Caco-2 (cell line): Measurements from ENCODE around the gene UBA6. TPM values are rescaled to one million over a fixed set of nuclear protein-coding genes. Genes with fewer than 3 reads are reported as not detected.

Source experiments
- BruUV-seq: library from RNA; stranded (reverse); fragments of 400-500 nt; replicated peaks from 2 replicates; lab custom pipeline; 2021; lab: Mats Ljungman, UMichigan
- CTCF ChIA-PET: fragments of 300-600 bp; sonication (Branson Sonifier 250); formaldehyde crosslinking; loops from one replicate; lab custom pipeline; 2022; ENCODE audit warnings: antibody characterized with exemption; lab: Charles Lee
- POLR2A ChIA-PET: fragments of 300-600 bp; sonication (Branson Sonifier 250); formaldehyde crosslinking; loops from one replicate; lab custom pipeline; 2022; ENCODE audit warnings: antibody characterized with exemption; lab: Charles Lee
- DNase-seq, 2 experiments: peaks; one replicate each; pipeline versions ENCODE4 v3.0.0 to v3.0.0-alpha.2; 2020 to 2022
- H3K27me3 ChIP-seq: replicated peaks from 2 replicates; pipeline ENCODE4 v1.6.0; 2011; ENCODE audit warnings: low read length; ENCODE audit not compliant: control insufficient read depth, insufficient read depth
- H3K36me3 ChIP-seq: 2 replicates; pipeline ENCODE4 v1.5.1; 2011; ENCODE audit warnings: low read length; ENCODE audit not compliant: control insufficient read depth, insufficient read depth
- H3K4me1 ChIP-seq: fragments of 250-450 bp; sonication (Bioruptor Pico); 2 replicates; pipeline ENCODE4 v1.5.1; 2020; ENCODE audit warnings: mild to moderate bottlenecking
- H3K4me3 ChIP-seq: 2 replicates; pipeline ENCODE4 v1.5.1; 2011; ENCODE audit warnings: low read depth, mild to moderate bottlenecking, control low read depth, low read length
- H3K9me3 ChIP-seq: fragments of 250-450 bp; sonication (Bioruptor Pico); 2 replicates; pipeline ENCODE4 v1.5.1; 2020; ENCODE audit warnings: mild to moderate bottlenecking, moderate library complexity
- H3K27ac Mint-ChIP-seq: one replicate; pipeline ENCODE4 v1.8.0; 2022; ENCODE audit warnings: mixed read lengths; ENCODE audit not compliant: unreplicated experiment
- H3K27me3 Mint-ChIP-seq: one replicate; pipeline ENCODE4 v1.8.0; 2022; ENCODE audit warnings: mixed read lengths; ENCODE audit not compliant: insufficient read depth, unreplicated experiment
- H3K36me3 Mint-ChIP-seq: one replicate; pipeline ENCODE4 v1.8.0; 2022; ENCODE audit warnings: mild to moderate bottlenecking, mixed read lengths; ENCODE audit not compliant: insufficient read depth, unreplicated experiment
- H3K4me1 Mint-ChIP-seq: one replicate; pipeline ENCODE4 v1.8.0; 2022; ENCODE audit warnings: low read depth, mixed read lengths; ENCODE audit not compliant: unreplicated experiment
- H3K4me3 Mint-ChIP-seq: one replicate; pipeline ENCODE4 v1.8.0; 2022; ENCODE audit warnings: mild to moderate bottlenecking, moderate library complexity, mixed read lengths; ENCODE audit not compliant: unreplicated experiment
- H3K9me3 Mint-ChIP-seq: one replicate; pipeline ENCODE4 v1.8.0; 2022; ENCODE audit warnings: mixed read lengths; ENCODE audit not compliant: unreplicated experiment
- CTCF ChIP-seq, 2 experiments: fragments of 200-600 bp in 1 of 2; IDR thresholded peaks; 1 replicate in 1 of 2; 2 replicates in 1 of 2; pipeline versions ENCODE4 v1.5.1 to v1.8.0; 2011 to 2022; ENCODE audit warnings: antibody characterized with exemption in 1 of 2, control low read depth in 1 of 2, inconsistent platforms in 1 of 2, low read depth in 1 of 2, low read length in 1 of 2, mild to moderate bottlenecking in 1 of 2, moderate library complexity in 1 of 2; ENCODE audit not compliant: insufficient read depth in 1 of 2, severe bottlenecking in 1 of 2, unreplicated experiment in 1 of 2
- intact Hi-C: fragments of 100-400 bp; cut with micrococcal nuclease; formaldehyde crosslinking; loops from one replicate; pipeline ENCODE4 v1.10.0; 2022; ENCODE audit not compliant: unreplicated experiment
- total RNA-seq: library from RNA; stranded (reverse); gene quantifications from 2 replicates; pipeline ENCODE4 v1.2.3, GENCODE V29; 2022

Gene UBA6
- total RNA-seq, 1 experiment from 2014 or later, result 74.6 TPM

GRCh38 chr4:67576059-67576466, 124.9 kb downstream of the UBA6 start:
- DNase-seq, result no peak
- no peaks in the 10 kb centered on the region for H3K4me1 ChIP-seq
- no peaks in the 10 kb centered on the region for H3K9me3 ChIP-seq
- Mint-ChIP-seq H3K4me1 (no peaks in the 10 kb centered on the region), H3K9me3 (no peaks in the 10 kb centered on the region), H3K27me3 (no peaks in the 10 kb centered on the region), H3K36me3 (no peaks in the 10 kb centered on the region), H3K4me3 (no peak overlapping the region), H3K27ac (no peak overlapping the region)
- intact Hi-C loops, result no loop called here
- no TSS peak for BruUV-seq
- CTCF ChIA-PET, result no interaction called here
- TF ChIP-seq CTCF (IDR thresholded peaks at IDR 0.05; ENCODE audit: insufficient read depth in 1 of 2, low read depth in 1 of 2, low read length in 1 of 2, severe bottlenecking in 1 of 2, unreplicated experiment in 1 of 2), result no peak
- H3K36me3 ChIP-seq, result no peaks in the 10 kb centered on the region
- H3K27me3 ChIP-seq, result no peaks in the 10 kb centered on the region
- POLR2A ChIA-PET, result no interaction called here
- H3K4me3 ChIP-seq, result no peak overlapping the region

GRCh38 chr4:67575232-67576058, 125.5 kb downstream of the UBA6 start:
- BruUV-seq, result no TSS peak
- Mint-ChIP-seq H3K4me3 (no peak overlapping the region), H3K27me3 (no peaks in the 10 kb centered on the region), H3K9me3 (no peaks in the 10 kb centered on the region), H3K4me1 (no peaks in the 10 kb centered on the region), H3K27ac (no peak overlapping the region), H3K36me3 (no peaks in the 10 kb centered on the region)
- Histone ChIP-seq H3K9me3 (no peaks in the 10 kb centered on the region), H3K4me3 (no peak overlapping the region), H3K27me3 (no peaks in the 10 kb centered on the region), H3K4me1 (no peaks in the 10 kb centered on the region), H3K36me3 (no peaks in the 10 kb centered on the region)
- TF ChIP-seq CTCF (IDR thresholded peaks at IDR 0.05; ENCODE audit: insufficient read depth in 1 of 2, low read depth in 1 of 2, low read length in 1 of 2, severe bottlenecking in 1 of 2, unreplicated experiment in 1 of 2), result no peak
- no peak for DNase-seq
- CTCF ChIA-PET, result no interaction called here
- intact Hi-C loops, result no loop called here
- POLR2A ChIA-PET, result no interaction called here

GRCh38 chr4:67573193-67573592, 127.8 kb downstream of the UBA6 start:
- H3K4me3 ChIP-seq, result no peak overlapping the region
- Mint-ChIP-seq H3K27me3 (no peaks in the 10 kb centered on the region), H3K4me1 (no peaks in the 10 kb centered on the region), H3K36me3 (no peaks in the 10 kb centered on the region), H3K27ac (no peak overlapping the region), H3K4me3 (no peak overlapping the region), H3K9me3 (no peaks in the 10 kb centered on the region)
- H3K9me3 ChIP-seq, result no peaks in the 10 kb centered on the region
- no peaks in the 10 kb centered on the region for H3K36me3 ChIP-seq
- no peaks in the 10 kb centered on the region for H3K4me1 ChIP-seq
- ChIA-PET POLR2A (no interaction called here), CTCF (no interaction called here)
- BruUV-seq, result no TSS peak
- no peak for DNase-seq
- intact Hi-C loops, result no loop called here
- no peak for TF ChIP-seq CTCF (IDR thresholded peaks at IDR 0.05; ENCODE audit: insufficient read depth in 1 of 2, low read depth in 1 of 2, low read length in 1 of 2, severe bottlenecking in 1 of 2, unreplicated experiment in 1 of 2)
- H3K27me3 ChIP-seq, result no peaks in the 10 kb centered on the region
